CD14-positive monocyte (primary cell): ENCODE measurements around the gene SLC13A3. TPM values are rescaled to one million over a fixed set of nuclear protein-coding genes. Genes with fewer than 3 reads are reported as not detected.

Source experiments
- DNase-seq, 3 donors: peaks; one replicate each; pipeline ENCODE4 v3.0.0-alpha.2; 2011 to 2022
- H2AFZ ChIP-seq: 2 replicates; pipeline ENCODE4 v1.6.0; 2012; ENCODE audit warnings: mild to moderate bottlenecking, low read depth, low read length, inconsistent platforms; ENCODE audit not compliant: insufficient read depth, poor library complexity, severe bottlenecking
- H3K27ac ChIP-seq, 2 donors: 1 replicate in 1 of 2; 2 replicates in 1 of 2; pipeline ENCODE4 v1.5.1; 2012 to 2013; ENCODE audit warnings: low read length in 2 of 2, control low read depth in 1 of 2, inconsistent platforms in 1 of 2, low read depth in 1 of 2, mild to moderate bottlenecking in 1 of 2
- H3K27me3 ChIP-seq, 2 donors: one replicate each; pipeline versions ENCODE4 v1.6.0 to v1.6.1; 2011 to 2013; ENCODE audit warnings: low read length in 2 of 2; ENCODE audit not compliant: control insufficient read depth in 2 of 2, insufficient read depth in 2 of 2
- H3K36me3 ChIP-seq, 2 donors: replicated peaks in 1 of 2; 1 replicate in 1 of 2; 2 replicates in 1 of 2; pipeline versions ENCODE4 v1.5.1 to v1.6.1; 2012 to 2013; ENCODE audit warnings: low read length in 2 of 2, control low read depth in 1 of 2, inconsistent platforms in 1 of 2, mild to moderate bottlenecking in 1 of 2; ENCODE audit not compliant: insufficient read depth in 2 of 2, control insufficient read depth in 1 of 2
- H3K4me1 ChIP-seq, 2 donors: 1 replicate in 1 of 2; 2 replicates in 1 of 2; pipeline versions ENCODE4 v1.5.1 to v1.6.1; 2012 to 2013; ENCODE audit warnings: low read length in 2 of 2, control low read depth in 1 of 2, inconsistent platforms in 1 of 2, mild to moderate bottlenecking in 1 of 2, moderate library complexity in 1 of 2; ENCODE audit not compliant: insufficient read depth in 2 of 2, control insufficient read depth in 1 of 2
- H3K4me2 ChIP-seq: replicated peaks from 2 replicates; pipeline ENCODE3; 2012; ENCODE audit warnings: low read length, moderate library complexity, mild to moderate bottlenecking; ENCODE audit not compliant: poor library complexity, severe bottlenecking; ENCODE audit errors: extremely low read depth
- H3K4me3 ChIP-seq, 3 experiments: fragments of 200-600 bp in 1 of 3; sonication (generic) in 1 of 3; replicated peaks in 1 of 3; 1 replicate in 2 of 3; 2 replicates in 1 of 3; pipeline ENCODE4 v1.5.1; 2011 to 2013; ENCODE audit warnings: low read length in 3 of 3, mild to moderate bottlenecking in 3 of 3, control low read depth in 2 of 3, low read depth in 2 of 3, inconsistent platforms in 1 of 3, moderate library complexity in 1 of 3
- H3K79me2 ChIP-seq: 2 replicates; pipeline ENCODE4 v1.6.0; 2012; ENCODE audit warnings: mild to moderate bottlenecking, control low read depth, inconsistent platforms, low read length, moderate library complexity; ENCODE audit not compliant: insufficient read depth
- H3K9ac ChIP-seq: 2 replicates; pipeline ENCODE4 v1.6.0; 2017; ENCODE audit warnings: low read length, mild to moderate bottlenecking; ENCODE audit not compliant: insufficient read depth, poor library complexity, severe bottlenecking
- H3K9me3 ChIP-seq, 2 donors: replicated peaks in 1 of 2; 1 replicate in 1 of 2; 2 replicates in 1 of 2; pipeline versions ENCODE4 v1.5.1 to v1.6.1; 2012 to 2013; ENCODE audit warnings: low read length in 2 of 2, control low read depth in 1 of 2; ENCODE audit not compliant: control insufficient read depth in 1 of 2, insufficient read depth in 1 of 2
- H4K20me1 ChIP-seq: 2 replicates; pipeline ENCODE4 v1.6.0; 2012; ENCODE audit warnings: mild to moderate bottlenecking, low read length, control low read depth, moderate library complexity; ENCODE audit not compliant: insufficient read depth
- H3K27ac Mint-ChIP-seq, 7 donors: one replicate each; pipeline ENCODE4 v1.8.0; 2020; ENCODE audit warnings: mild to moderate bottlenecking in 7 of 7, mixed read lengths in 7 of 7, moderate library complexity in 6 of 7, inconsistent platforms in 2 of 7
- H3K27me3 Mint-ChIP-seq, 3 donors: one replicate each; pipeline ENCODE4 v1.8.0; 2021 to 2022; ENCODE audit warnings: low read depth in 3 of 3, mild to moderate bottlenecking in 3 of 3, mixed read lengths in 3 of 3, moderate library complexity in 3 of 3, inconsistent platforms in 1 of 3
- H3K36me3 Mint-ChIP-seq, 2 donors: one replicate each; pipeline ENCODE4 v1.8.0; 2020; ENCODE audit warnings: mixed read lengths in 2 of 2, inconsistent platforms in 1 of 2, mild to moderate bottlenecking in 1 of 2
- H3K4me1 Mint-ChIP-seq: one replicate; pipeline ENCODE4 v1.8.0; 2020; ENCODE audit warnings: mild to moderate bottlenecking, mixed read lengths
- H3K4me3 Mint-ChIP-seq, 2 donors: one replicate each; pipeline ENCODE4 v1.8.0; 2020; ENCODE audit warnings: mild to moderate bottlenecking in 2 of 2, mixed read lengths in 2 of 2, moderate library complexity in 1 of 2
- H3K9me3 Mint-ChIP-seq, 7 donors: one replicate each; pipeline ENCODE4 v1.8.0; 2020 to 2022; ENCODE audit warnings: mixed read lengths in 7 of 7, mild to moderate bottlenecking in 6 of 7, moderate library complexity in 6 of 7, inconsistent platforms in 2 of 7
- WGBS: methylation state at CpG from one replicate; pipeline ENCODE4 v1.1.5; 2013; ENCODE audit warnings: missing lambda C conversion rate; ENCODE audit not compliant: insufficient coverage; 5-methylcytosine and 5-hydroxymethylcytosine counted together
- intact Hi-C, 2 donors: fragments of 100-400 bp; cut with micrococcal nuclease; formaldehyde crosslinking; loops; one replicate each; pipeline versions ENCODE4 v1.15.0 to v1.15.1; 2023
- polyA plus RNA-seq, 3 donors: library from polyadenylated mRNA; depleted of rRNA in 1 of 3; unstranded in 2 of 3; stranded (reverse) in 1 of 3; fragments of 300-500 nt in 2 of 3; fragments of >200 nt in 1 of 3; fragmentation: Illumina TruSeq in 2 of 3; gene quantifications; 1 replicate in 2 of 3; 2 replicates in 1 of 3; pipeline ENCODE4 v1.2.3, GENCODE V29; 2012 to 2021
- TF ChIP-seq, protein P1 (sequence below): fragments of 200-600 bp; IDR thresholded peaks from one replicate; pipeline ENCODE4 v1.8.0; 2022; ENCODE audit warnings: antibody characterized with exemption, mild to moderate bottlenecking

Gene SLC13A3
- polyA plus RNA-seq, 3 donors, result 0.04 TPM; not detected in 2

DNA sequence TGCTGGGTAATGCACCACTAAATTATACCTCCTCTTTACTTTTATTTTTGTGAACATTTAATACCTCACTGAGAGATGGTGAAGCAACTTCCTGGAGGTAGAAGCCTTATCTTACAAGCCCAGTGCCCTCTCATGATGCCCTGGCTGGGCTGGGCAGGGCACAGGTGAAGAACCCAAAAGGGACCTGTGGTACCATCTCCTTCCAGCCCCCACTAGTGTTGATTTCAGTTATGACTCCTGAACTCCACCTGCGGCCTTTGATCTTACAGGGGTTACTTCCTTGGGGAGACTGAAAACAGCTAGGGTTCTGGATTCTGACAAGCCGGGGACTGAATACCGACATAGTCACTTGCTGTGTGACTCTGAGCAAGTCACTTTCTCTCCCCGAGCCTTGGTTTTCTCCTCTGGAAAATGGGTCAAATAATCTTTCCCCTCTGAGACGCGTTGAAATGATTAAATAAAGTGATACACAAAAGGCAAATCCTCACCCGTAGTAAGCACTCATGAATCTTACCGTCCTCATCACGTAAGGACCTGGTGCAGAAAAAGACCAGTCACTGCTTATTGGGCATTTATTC is 1.2 kb downstream of the SLC13A3 start:
- H3K36me3 Mint-ChIP-seq, result peaks cover 3 to 4% of the 10 kb centered on the region in 2 donors
- no peaks in the 10 kb centered on the region for H3K4me1 Mint-ChIP-seq
- Histone ChIP-seq H3K9me3 (peaks cover 0 to 8% of the 10 kb centered on the region in 2 donors), H3K4me3 (no peak overlapping the region), H2AFZ (no peak overlapping the region), H3K9ac (no peak overlapping the region), H3K4me2 (no peak overlapping the region), H3K27me3 (peaks cover 30 to 52% of the 10 kb centered on the region in 2 donors), H3K79me2 (no peaks in the 10 kb centered on the region), H4K20me1 (no peaks in the 10 kb centered on the region), H3K27ac (no peak overlapping the region), H3K36me3 (no peaks in the 10 kb centered on the region), H3K4me1 (no peaks in the 10 kb centered on the region)
- peaks cover 35 to 59% (median 47%) of the 10 kb centered on the region in 3 donors for H3K27me3 Mint-ChIP-seq
- TF ChIP-seq, protein P1, sequence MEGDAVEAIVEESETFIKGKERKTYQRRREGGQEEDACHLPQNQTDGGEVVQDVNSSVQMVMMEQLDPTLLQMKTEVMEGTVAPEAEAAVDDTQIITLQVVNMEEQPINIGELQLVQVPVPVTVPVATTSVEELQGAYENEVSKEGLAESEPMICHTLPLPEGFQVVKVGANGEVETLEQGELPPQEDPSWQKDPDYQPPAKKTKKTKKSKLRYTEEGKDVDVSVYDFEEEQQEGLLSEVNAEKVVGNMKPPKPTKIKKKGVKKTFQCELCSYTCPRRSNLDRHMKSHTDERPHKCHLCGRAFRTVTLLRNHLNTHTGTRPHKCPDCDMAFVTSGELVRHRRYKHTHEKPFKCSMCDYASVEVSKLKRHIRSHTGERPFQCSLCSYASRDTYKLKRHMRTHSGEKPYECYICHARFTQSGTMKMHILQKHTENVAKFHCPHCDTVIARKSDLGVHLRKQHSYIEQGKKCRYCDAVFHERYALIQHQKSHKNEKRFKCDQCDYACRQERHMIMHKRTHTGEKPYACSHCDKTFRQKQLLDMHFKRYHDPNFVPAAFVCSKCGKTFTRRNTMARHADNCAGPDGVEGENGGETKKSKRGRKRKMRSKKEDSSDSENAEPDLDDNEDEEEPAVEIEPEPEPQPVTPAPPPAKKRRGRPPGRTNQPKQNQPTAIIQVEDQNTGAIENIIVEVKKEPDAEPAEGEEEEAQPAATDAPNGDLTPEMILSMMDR, result no peak
- peaks cover 0 to 6% (median 1%) of the 10 kb centered on the region in 7 donors for H3K9me3 Mint-ChIP-seq
- H3K4me3 Mint-ChIP-seq, result peak overlapping the region in 1 of 2 donors; percentile 64
- no peak overlapping the region for H3K27ac Mint-ChIP-seq
- intact Hi-C loops, result no loop called here
- WGBS, result 98% methylated on average over 4 of the region's 9 CpGs
- DNase-seq, result no peak

DNA sequence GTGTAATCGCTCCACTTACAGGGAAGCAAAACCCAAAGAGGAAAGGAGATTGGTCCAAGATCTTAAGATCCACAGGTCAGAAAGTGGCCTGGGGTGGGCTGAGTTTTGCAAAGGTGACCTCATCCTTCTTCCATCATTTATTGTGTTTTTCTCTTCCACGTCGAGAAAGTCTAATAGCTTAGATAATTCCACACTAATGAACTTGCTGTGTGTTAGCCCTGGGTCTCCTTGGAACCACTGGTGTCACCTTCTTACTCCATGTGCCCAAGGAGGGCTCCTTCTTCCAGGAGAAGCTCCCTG is 1.7 kb downstream of the SLC13A3 start:
- TF ChIP-seq, protein P1, result no peak
- H3K27me3 Mint-ChIP-seq, result peaks cover 36 to 59% (median 46%) of the 10 kb centered on the region in 3 donors
- H3K9me3 ChIP-seq, result peaks cover 0 to 8% of the 10 kb centered on the region in 2 donors
- H3K4me1 ChIP-seq, result no peaks in the 10 kb centered on the region
- no peaks in the 10 kb centered on the region for H3K36me3 ChIP-seq
- peaks cover 0 to 6% (median 1%) of the 10 kb centered on the region in 7 donors for H3K9me3 Mint-ChIP-seq
- H3K9ac ChIP-seq, result no peak overlapping the region
- no peak for DNase-seq
- H2AFZ ChIP-seq, result no peak overlapping the region
- H3K27ac Mint-ChIP-seq, result no peak overlapping the region
- no peak overlapping the region for H3K4me3 ChIP-seq
- no peaks in the 10 kb centered on the region for H3K4me1 Mint-ChIP-seq
- H3K36me3 Mint-ChIP-seq, result peaks cover 3 to 4% of the 10 kb centered on the region in 2 donors
- 100% methylated on average over 1 of the region's 3 CpGs for WGBS
- H3K4me3 Mint-ChIP-seq, result peak overlapping the region in 1 of 2 donors; percentile 64
- H3K79me2 ChIP-seq, result no peaks in the 10 kb centered on the region
- intact Hi-C loops, result no loop called here
- peaks cover 30 to 52% of the 10 kb centered on the region in 2 donors for H3K27me3 ChIP-seq
- H4K20me1 ChIP-seq, result no peaks in the 10 kb centered on the region
- no peak overlapping the region for H3K27ac ChIP-seq
- no peak overlapping the region for H3K4me2 ChIP-seq
